ENCODE data around the gene ANKRD44.

The ANKRD44 gene

GRCh38 chr2:197108758-197109157 lies 201.8 kb downstream of the ANKRD44 start:
- CTCF ChIA-PET = interaction anchor here (1.0 to 2.2 kb wide), 8 partner anchors 8 to 257 kb away, joined by 3 to 7 read pairs (median 4); no protein-coding TSS in a partner anchor
- no peak for TF ChIP-seq CTCF (IDR thresholded peaks at IDR 0.05; ENCODE audit: control extremely low read depth, extremely low read depth, low read depth, missing control alignments)
- no peak for DNase-seq (ENCODE audit: extremely low spot score)
- POLR2A ChIA-PET = no interaction called here

DNA sequence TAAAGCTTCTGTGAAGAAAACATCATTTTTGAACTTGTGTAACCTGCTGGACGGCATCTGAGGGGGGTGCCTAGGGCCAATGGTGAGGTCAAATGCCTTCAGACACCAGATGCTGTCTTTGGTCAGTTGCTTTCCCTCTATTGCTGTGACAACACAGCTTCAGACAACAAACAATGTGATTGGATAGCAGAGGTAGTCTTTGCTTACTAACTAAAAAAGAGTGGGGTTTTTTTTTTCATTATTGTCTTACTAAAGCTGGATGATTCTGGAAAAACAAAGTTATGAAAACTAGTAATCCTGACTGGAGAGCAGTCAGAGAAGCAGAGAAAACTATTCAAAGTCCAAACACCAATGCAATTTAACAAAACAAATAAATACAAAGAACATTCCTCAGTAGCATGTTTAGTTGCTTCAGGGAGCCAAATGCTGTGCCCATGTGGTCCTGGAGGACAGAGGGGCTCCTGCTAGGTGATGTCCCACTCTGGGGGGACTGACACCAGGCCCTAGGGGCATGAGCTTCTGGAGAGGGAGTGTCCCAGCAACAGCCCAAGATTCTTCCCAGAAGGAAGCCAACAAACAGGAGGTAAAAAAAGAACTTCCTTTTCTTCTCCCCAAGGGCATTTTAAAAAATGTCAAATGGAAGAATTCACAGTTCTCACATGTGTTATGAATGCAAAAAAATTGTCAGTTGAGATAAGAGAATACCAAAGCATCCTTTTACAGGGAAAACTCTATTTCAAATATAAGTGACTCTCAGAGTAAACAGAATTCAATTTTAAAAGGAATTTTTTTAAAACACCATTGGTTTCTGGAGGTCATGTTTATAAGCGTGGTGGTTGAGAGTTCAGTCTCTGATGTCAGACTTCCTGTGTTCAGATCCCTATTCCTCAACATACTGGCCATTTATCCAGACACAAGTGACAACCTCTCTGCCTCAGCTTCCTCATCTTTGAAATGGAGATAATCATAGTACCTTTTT lies 203.0 kb downstream of the ANKRD44 start:
- CTCF ChIA-PET = interaction anchor here (1.0 to 2.2 kb wide), 6 partner anchors 9 to 258 kb away, joined by 3 to 7 read pairs (median 4); no protein-coding TSS in a partner anchor
- TF ChIP-seq CTCF (IDR thresholded peaks at IDR 0.05; ENCODE audit: control extremely low read depth, extremely low read depth, low read depth, missing control alignments) = no peak
- POLR2A ChIA-PET = no interaction called here
- no peak for DNase-seq (ENCODE audit: extremely low spot score)

GRCh38 chr2:197103363-197103762 lies 207.2 kb downstream of the ANKRD44 start:
- DNase-seq (ENCODE audit: extremely low spot score) = no peak
- ChIA-PET POLR2A (no interaction called here), CTCF (no interaction called here)
- no peak for TF ChIP-seq CTCF (IDR thresholded peaks at IDR 0.05; ENCODE audit: control extremely low read depth, extremely low read depth, low read depth, missing control alignments)

- no peak for DNase-seq (ENCODE audit: extremely low spot score)
- ChIA-PET POLR2A (no interaction called here), CTCF (interaction anchor here (1.4 kb wide), 1 partner anchor 11 kb away, joined by 3 read pairs; no protein-coding TSS in a partner anchor)
- no peak for TF ChIP-seq CTCF (IDR thresholded peaks at IDR 0.05; ENCODE audit: control extremely low read depth, extremely low read depth, low read depth, missing control alignments)
These were observed 208.3 kb downstream of the ANKRD44 start for GRCh38 chr2:197102231-197102630.

DNA sequence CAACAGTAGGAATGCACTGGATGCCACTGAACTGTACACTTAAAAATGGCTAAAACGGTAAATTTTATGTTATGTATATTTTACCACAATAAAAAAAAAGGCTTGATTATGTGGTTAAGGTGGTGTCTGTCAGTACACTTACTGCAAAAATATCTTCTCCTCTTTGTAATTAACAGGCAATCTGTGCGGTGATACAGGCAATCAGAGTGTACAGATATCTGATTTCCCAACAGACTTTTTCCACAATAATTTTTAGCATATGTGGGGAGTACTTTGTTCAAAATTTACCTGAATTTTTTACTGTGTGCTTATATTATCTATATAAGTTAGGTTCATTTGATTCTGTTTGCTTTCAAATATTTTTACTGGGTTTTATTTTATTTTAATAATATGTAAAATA lies 209.1 kb downstream of the ANKRD44 start:
- no peak for TF ChIP-seq CTCF (IDR thresholded peaks at IDR 0.05; ENCODE audit: control extremely low read depth, extremely low read depth, low read depth, missing control alignments)
- POLR2A ChIA-PET = no interaction called here
- no peak for DNase-seq (ENCODE audit: extremely low spot score)
- CTCF ChIA-PET = no interaction called here

GRCh38 chr2:197097578-197098366 lies 212.8 kb downstream of the ANKRD44 start:
- DNase-seq (ENCODE audit: extremely low spot score) = no peak
- POLR2A ChIA-PET = no interaction called here
- TF ChIP-seq CTCF (IDR thresholded peaks at IDR 0.05; ENCODE audit: control extremely low read depth, extremely low read depth, low read depth, missing control alignments) = no peak
- CTCF ChIA-PET = interaction anchor here (0.8 to 4.8 kb wide), 8 partner anchors 11 to 94 kb away, joined by 3 to 27 read pairs (median 4); no protein-coding TSS in a partner anchor
